LNCaP clone FGC (cell line): ENCODE measurements around the gene STXBP6.

Experiments used
- DNase-seq: peaks from one replicate; pipeline ENCODE4 v3.0.0-alpha.2; 2011; ENCODE audit warnings: low read depth
- H3K4me3 ChIP-seq: 2 replicates; pipeline ENCODE4 v1.5.1; 2011; ENCODE audit warnings: mild to moderate bottlenecking, low read depth, low read length, control low read depth
- CTCF ChIP-seq: IDR thresholded peaks from 2 replicates; pipeline ENCODE4 v1.5.1; 2012; ENCODE audit warnings: mild to moderate bottlenecking; ENCODE audit not compliant: control insufficient read depth, insufficient read depth; ENCODE audit errors: extremely low read depth

Gene STXBP6

GRCh38 chr14:24868389-24868788 is 181.6 kb downstream of the STXBP6 start:
- H3K4me3 ChIP-seq = no peak overlapping the region
- DNase-seq = no peak
- no peak for TF ChIP-seq CTCF

DNA sequence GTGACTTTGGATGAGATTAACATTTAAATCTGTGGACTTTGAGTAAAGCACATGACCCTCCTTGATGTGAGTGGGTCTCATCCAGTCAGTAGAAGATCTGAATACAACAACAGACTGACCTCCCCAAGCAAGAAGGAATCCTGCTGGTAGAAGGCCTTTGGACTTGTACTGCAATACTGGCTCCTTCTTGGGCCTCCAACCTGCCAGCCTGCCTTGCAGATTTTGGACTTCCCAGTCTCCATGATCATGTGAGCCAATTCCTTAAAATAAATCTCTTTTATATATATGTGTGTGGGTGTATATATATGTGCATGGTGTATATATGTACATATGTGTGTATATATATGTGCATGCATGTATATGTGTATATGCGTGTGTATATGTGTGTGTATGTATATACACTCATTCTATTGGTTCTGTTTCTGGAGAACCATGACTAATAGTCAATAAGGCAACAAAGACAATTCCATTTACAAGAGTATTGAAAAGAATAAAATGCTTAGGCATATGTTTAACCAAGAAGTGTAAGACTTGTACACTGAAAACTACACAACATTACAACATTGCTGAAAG is 183.8 kb downstream of the STXBP6 start:
- no peak for DNase-seq
- no peak for TF ChIP-seq CTCF
- H3K4me3 ChIP-seq = no peak overlapping the region

DNA sequence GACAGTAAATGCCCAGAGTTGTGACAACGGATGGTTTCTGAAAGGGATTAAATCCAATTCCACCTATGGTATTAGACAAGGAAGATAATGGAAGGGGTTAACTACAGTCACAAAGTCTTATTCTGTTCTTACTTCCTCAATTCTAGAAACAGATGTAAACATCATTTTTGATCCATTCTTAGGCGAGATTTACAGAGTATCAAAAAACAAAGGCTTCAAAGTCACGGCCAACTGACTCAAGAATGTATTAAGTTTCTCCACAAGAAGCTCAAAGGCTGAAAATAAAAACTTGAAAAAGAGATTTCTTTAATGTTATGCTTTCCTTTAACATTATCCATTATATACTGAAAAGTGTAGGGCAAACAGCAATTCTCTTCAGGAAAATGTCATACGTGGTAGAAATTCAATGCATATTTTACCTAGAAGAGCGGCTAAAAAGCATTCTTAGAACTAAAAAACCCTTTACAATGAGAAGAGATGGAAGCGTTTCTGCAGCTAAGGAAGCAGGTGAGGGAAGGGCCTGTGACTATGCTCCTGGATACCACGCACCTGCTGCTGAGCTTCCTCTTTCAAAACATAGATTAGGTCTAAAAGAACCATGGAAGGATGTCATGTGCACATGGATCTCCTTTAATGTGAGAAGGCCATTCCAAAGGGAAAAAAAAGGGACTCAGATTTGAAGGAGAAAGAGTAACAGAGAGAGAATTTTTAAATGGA is 185.8 kb downstream of the STXBP6 start:
- TF ChIP-seq CTCF = no peak
- DNase-seq = no peak
- H3K4me3 ChIP-seq = no peak overlapping the region

DNA sequence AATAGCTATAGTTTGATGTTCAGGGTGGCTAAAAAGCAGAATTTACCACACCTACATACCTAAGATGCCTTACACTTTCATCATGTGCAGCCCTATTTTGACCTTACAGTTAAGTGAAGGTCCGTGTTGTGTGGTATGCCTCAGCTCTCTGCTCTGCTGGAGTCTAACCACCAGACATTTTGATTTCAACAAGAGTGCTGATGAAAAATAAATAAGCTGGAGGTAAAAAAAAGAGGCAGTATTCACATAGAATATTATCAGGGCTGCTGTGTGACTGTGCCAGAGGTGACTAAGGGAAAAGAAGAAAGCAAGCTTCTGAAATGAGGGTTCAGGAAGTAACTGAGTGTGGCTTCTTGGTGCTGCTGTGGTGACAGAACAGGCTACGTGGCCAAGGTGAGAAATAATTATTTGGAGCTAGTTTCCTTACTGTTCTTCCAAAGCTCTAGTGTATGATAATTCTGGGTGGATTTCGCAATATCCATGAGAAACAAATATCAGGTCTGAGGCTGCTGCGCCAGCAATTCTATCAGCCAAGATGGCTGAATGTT is 188.8 kb downstream of the STXBP6 start:
- H3K4me3 ChIP-seq = no peak overlapping the region
- no peak for TF ChIP-seq CTCF
- DNase-seq = no peak

DNA sequence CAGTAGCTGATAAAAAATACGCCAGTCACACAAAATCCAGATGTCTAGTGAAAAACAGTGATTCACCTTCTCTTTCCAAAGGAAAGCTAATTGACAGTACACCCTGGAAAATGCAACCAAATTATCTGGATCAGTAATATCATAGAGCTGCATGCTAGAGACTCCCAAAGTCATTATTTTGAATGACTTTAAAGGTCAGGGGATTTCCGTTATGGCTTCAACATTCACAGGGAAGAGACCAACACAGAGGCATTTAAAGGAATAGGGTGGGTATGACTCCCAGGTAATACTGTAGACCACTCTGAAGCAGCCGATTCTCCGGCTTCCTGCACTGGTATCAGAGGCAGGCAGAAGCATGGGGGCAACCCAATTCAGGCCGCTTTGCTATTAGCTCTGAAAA is 190.4 kb downstream of the STXBP6 start:
- H3K4me3 ChIP-seq = no peak overlapping the region
- no peak for DNase-seq
- no peak for TF ChIP-seq CTCF

- H3K4me3 ChIP-seq = no peak overlapping the region
- DNase-seq = no peak
- TF ChIP-seq CTCF = no peak
These were observed 191.3 kb downstream of the STXBP6 start for GRCh38 chr14:24858684-24859083.

DNA sequence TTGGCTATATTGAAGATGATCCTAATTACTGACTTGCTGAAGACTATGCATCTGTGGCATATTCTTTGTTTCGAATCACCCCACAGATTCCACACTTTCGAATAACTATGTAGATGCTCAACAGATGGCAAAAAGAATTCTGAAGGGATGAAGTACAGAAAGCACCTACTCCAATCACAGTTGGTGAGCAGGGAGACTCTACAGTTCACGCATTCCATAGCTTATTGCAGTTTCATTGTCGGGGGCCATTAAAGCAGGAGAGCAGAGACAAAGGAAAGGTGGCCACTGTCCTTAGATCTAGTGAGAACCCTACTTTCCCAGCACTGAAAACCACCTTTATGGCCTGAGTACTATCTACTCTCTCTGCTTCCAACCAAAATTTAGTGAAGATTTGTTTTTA is 191.9 kb downstream of the STXBP6 start:
- no peak for TF ChIP-seq CTCF
- no peak overlapping the region for H3K4me3 ChIP-seq
- no peak for DNase-seq
